Measurements from ENCODE around the gene LTBP2.
"Not testable (repeated sequence)": the region's sequence is repeated elsewhere in the genome, so short reads cannot be mapped to it uniquely, and the experiment has no call there.

Gene LTBP2

DNA sequence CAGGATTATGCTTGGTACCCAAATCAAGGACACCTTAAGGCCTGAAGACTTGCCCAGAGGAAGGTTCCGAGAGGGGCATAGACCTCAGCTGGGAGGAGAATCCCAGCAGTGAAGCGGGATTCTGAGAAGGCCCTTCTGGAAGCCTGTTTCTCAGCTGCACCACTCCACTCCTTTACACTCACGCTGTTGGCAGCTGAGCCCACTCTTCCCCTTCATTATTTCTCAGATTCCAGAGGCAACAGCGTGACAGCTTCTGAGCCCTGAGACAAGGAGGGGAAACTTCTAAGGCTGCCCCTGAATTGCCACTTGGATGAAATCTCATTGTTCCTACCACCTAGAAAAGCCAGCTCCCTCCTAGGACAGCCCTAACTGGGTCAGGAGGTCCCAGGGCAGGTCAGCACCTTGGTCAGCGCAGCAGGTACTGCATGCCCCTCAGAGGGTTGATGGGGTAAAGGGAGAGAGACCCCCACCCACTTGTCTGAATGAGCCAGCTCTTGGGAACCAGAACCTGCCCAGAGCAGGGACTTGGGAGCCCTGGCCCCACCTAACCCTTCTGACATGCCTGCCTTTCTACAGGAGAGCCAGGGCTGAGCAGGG lies 64.6 kb downstream of the LTBP2 start:
- DNase-seq, result no peak

- DNase-seq, result no peak
These were observed 65.6 kb downstream of the LTBP2 start for GRCh38 chr14:74546416-74546815.

DNA sequence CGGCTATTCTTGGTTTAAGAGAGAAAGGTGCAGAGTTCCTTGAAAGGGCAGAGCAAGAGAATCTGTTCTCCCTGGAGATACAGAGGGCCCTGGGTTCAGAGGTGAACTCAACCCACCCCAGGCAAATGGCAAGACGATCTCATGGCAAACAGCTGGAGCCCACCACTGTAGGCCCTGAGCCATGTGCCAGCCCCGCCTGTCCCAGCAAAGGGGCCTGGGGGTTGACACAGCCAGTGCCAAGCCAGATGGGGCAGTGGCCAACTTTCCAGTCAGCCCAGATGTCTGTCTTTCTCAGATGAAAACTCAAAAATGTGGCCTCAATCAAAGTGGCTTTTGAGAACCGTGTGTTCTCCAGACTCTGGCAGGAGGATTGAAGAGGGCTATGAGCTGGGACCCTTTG lies 66.7 kb downstream of the LTBP2 start:
- no peak for DNase-seq

- no peak for DNase-seq
These were observed 68.1 kb downstream of the LTBP2 start for GRCh38 chr14:74543771-74544438.

- DNase-seq, result no peak
These were observed 69.9 kb downstream of the LTBP2 start for GRCh38 chr14:74542056-74542685.

DNA sequence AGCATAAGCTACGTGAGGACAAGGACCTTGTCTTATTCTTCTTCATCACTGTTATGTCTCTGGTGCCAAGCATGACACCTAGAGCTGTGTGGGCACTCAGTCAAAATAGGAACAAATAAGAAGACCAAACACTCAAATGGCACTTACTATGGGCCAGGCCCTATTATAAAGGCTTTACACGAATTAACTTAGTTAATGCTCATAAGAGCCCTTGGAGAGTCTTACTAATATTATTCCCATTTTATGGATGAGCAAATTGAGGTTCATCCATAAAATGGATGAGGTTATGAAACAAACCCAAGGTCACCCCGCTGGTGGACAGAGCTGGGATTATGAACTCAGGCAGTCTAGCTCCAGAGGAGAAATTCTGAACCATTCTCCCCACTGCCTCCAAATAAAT lies 70.8 kb downstream of the LTBP2 start:
- DNase-seq, result no peak

GRCh38 chr14:74539503-74539902 lies 72.5 kb downstream of the LTBP2 start:
- DNase-seq, result no peak

- no peak for DNase-seq
These were observed 73.3 kb downstream of the LTBP2 start for GRCh38 chr14:74538411-74539391.

GRCh38 chr14:74536336-74536735 lies 75.7 kb downstream of the LTBP2 start:
- DNase-seq, result not testable (repeated sequence)

DNA sequence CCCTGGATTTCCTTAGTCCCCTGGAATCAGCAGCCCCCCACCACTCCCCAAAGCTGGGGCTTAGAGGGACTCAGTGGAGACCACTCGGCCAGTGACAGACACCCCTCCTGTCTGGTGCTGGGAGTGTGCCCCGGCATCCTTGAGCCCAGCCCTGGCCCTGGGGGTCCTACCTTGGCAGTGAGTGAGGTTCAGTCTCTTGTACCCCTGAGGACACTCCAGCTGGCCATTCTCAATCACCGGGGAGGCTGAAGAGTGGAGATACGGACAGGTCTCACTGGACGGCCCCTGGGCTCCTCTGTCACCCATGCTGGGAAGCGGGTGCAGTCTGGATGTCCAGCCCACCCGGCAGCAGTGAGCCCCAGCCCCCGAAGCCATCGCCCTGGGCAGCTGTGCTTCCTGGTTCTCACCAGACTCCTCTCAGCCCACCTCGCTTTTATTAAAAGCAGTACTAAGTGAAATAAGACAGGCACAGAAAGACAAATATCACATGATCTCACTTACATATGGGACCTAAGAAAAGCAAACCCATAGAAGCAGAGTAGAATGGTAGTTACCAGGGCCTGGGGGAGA lies 76.2 kb downstream of the LTBP2 start:
- no peak for DNase-seq

GRCh38 chr14:74533576-74533975 lies 78.5 kb downstream of the LTBP2 start:
- no peak for DNase-seq

DNA sequence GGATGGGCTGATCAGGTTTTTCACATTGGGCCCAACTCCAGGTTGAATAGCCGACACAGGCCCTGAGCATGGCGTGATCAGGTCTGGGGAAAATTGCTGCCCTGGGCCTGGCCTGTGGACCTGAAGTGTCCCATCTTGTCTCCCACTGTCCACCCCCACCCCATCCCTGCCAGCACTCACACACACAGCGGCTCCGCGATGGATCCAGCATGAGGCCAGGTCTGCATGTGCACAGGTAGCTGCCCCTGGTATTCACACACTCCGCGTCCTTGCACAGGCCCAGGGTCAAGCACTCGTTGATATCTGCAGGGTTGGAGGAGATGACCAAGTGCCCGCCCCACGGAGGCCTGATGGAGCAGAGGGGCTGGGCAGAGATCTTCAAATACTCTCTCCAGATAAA lies 79.8 kb downstream of the LTBP2 start:
- no peak for DNase-seq

DNA sequence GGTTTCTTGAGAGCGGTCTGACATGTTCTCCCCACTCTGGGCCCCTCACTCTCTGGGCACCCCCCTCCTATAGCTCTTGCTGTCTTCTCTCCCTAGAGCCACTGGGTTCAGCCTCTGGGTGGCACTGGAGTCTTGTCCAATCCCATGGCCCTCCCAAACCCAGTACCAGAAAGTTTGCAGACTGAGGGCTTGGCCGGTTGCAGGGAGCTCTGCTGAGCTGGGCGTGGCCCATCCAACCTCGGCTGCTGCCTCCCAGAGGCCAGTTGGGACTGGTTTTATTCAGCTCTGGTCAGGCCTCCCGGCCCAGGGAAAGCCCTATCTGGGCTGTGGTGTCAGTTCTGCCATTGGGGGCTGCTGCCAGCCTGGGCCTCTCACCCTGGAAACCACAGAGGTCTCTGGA lies 80.6 kb downstream of the LTBP2 start:
- DNase-seq, result no peak

- DNase-seq, result no peak
These were observed 81.0 kb downstream of the LTBP2 start for GRCh38 chr14:74531006-74531405.

DNA sequence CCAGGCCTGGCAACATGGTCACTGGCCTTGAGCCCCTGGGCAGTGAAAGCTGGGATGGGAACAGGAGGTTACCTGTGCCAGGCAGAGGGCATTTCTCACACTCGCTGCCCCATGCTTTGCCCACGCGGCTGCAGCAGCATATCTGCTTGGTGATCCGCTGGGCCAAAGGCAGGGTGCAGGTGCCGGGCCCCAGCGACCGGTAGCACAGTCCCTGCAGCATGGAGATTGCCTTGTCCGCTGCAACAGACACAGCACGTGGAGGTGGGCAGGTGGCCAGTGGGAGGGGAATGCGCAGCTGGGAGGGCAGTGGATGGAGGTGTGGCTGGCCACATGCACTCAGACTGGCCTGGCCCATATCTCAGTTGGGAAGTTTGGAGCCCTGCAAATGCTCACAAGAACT lies 83.2 kb downstream of the LTBP2 start:
- DNase-seq, result no peak

GRCh38 chr14:74528406-74528805 lies 83.6 kb downstream of the LTBP2 start:
- no peak for DNase-seq

DNA sequence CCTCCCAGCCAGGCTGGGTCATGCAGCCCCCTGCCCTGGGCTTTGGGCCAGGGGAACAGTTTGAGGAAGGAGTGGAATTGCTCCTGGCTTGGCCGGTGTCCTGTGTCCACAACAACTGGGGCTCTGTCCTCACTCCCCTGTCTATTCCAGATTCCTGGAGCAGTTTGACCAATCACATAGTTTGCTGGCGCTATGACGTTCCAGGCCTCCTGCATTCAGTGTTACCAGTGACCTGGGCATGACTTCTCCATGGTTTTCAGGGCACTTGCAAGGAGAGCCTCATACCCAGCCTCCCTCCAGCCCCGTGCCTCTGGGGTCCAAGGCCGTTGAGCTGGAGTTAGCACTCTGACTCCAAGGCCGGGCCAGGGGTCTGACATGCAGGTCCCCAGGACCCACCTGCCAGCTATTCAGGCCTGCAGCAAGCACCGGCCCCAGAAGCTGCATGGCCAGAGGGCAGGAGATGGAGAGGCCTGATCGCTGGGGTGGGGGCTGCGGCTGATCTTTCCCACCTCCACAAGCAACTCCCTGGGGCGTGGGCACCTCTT lies 84.2 kb downstream of the LTBP2 start:
- no peak for DNase-seq

DNA sequence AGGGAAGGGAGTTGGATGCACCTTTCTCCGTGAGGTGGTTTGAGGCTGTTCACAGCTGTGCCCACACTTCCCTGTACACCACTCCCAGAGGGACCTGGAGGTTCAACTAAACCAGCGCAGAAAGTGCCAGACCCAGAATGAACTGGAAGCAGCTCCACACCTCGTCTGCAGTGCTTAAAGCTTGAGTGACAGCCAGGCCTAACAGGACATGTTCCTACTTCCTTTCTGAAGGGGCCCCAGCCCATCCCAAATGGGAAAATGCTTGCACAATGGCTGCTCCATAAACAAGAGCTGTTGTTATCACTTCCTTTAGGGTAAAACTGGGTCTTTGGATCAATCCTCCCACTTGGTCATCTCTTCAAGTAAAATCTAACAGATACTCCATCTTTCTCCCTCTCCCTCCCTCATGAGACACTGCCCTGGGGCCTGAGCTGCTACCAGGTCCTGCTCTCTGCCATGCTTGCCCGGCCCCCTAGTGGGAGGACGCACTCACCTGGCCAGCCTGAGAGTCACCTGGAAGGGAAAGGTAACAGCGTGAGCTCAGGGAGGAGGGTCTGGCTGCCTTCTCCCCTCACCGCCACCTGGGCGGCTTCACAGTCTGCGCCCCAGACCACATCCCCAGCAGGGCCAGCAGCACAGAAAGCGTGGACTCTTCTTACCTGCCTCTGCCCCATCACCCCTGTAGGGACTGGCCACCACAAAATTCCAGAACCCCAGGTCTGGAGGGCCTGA lies 85.0 kb downstream of the LTBP2 start:
- no peak for DNase-seq

GRCh38 chr14:74525361-74525851 lies 86.6 kb downstream of the LTBP2 start:
- DNase-seq, result no peak

DNA sequence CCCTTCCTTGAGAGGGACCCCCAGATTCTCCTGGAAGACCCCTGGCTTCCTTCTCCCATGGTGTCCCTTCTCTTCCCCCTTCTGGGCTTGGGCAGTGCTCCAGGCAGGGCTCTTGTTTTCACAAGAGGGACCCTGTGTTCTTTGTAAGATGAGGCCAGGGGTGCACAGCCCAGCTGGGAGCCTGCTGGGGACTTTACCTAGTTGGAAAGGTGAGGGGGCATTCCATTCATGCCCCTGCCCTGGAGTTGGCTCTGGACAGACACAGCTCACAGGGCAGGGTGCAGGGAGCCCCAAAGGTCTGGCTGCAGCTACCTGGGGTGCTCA lies 87.3 kb downstream of the LTBP2 start:
- no peak for DNase-seq

DNA sequence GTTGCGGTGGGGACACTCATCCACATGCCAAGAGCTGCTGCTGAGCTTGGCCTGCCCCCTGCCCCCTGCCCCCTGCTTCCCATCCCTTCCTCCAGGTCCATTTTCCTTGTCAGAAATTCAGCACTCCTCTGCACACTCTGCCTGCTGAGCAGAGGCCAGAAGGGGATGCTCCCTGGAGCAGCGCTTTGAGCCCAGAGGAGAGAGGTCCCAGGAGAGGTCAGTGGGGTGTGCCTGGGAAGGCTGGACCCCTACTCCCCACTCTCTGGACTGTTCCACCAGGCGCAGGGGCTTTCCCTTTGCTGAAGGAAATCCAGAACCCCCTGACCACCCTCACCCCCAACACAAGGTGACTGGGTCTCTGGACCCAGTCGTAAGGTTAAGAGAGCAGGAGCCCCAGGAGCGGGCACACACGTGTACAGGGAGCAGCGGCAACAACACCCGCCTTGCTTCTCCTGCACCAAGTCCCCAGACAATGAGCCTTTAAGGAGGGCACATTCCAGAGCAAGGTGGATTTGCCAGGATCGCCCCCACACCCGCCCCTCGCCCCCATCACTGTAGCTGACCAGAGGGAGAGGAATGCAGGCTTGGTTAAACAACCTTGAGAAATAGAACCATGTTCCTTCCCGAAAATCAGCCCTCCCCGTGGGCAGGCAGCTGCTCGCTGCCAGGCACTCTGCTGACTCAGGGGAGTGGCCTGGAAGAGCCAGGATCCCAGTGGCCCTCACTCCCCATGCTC lies 87.8 kb downstream of the LTBP2 start:
- DNase-seq, result no peak

Data from activated CD4-positive, CD25-positive, alpha-beta regulatory T cell treated with anti-CD3 and anti-CD28 coated beads, Interleukin-2, amount 50 U/mL, for 72 hours (primary cell).